ENCODE data around the gene CATSPER1. TPM values are rescaled to one million over a fixed set of nuclear protein-coding genes. Genes with fewer than 3 reads are reported as not detected.
A peak's percentile ranks its signal among the peaks of the same experiment; 100 is the strongest.

CATSPER1 gene
- total and polyA plus RNA-seq, 12 donors, result 0.20 to 2.3 (median 0.41) TPM; not detected in 5

GRCh38 chr11:66051766-66052663 is 25.7 kb upstream of the CATSPER1 start, which contains the start of gene SF3B2:
Gene SF3B2, plus strand, starts transcription at chr11:66052364. Its CDS starts 21 bp downstream, at chr11:66052385.
- peak in 1 of 2 donors; percentile 62 for TF ChIP-seq POLR2A (IDR thresholded peaks at IDR 0.05)
- no peak for TF ChIP-seq CTCF (IDR thresholded peaks at IDR 0.05)
- peaks cover 7% of the 10 kb centered on the region for H3K27me3 ChIP-seq
- H3K9me3 ChIP-seq (replicated peaks in 1 of 3), result no peaks in the 10 kb centered on the region
- intact Hi-C loops (cut with DNase I), result no loop called here
- peaks cover 0 to 28% of the 10 kb centered on the region in 2 donors for H3K36me3 ChIP-seq (replicated peaks in 1 of 2)
- H3K4me1 ChIP-seq (replicated peaks in 1 of 2), result peaks cover 7 to 20% of the 10 kb centered on the region in 2 donors
- peak within 1 kb of the TSS in 4 of 5 donors; percentile 69 to 87 (median 78) for H3K27ac ChIP-seq
- peak; percentile 97 to 99 (median 98) for DNase-seq
- H3K4me3 ChIP-seq, result peak within 1 kb of the TSS; percentile 39 to 89 (median 79)
- 0% methylated on average over 14 to 84 of the region's 84 CpGs for WGBS, 4 donors

GRCh38 chr11:66051371-66051765 is 25.1 kb upstream of the CATSPER1 start:
- Histone ChIP-seq H3K4me3 (peak overlapping the region in 2 of 4 donors; percentile 27 to 87), H3K4me1 (replicated peaks in 1 of 2) (peaks cover 7 to 20% of the 10 kb centered on the region in 2 donors), H3K27me3 (peaks cover 7% of the 10 kb centered on the region), H3K27ac (peak overlapping the region in 4 of 5 donors; percentile 69 to 87 (median 78)), H3K9me3 (replicated peaks in 1 of 3) (no peaks in the 10 kb centered on the region), H3K36me3 (replicated peaks in 1 of 2) (peaks cover 0 to 22% of the 10 kb centered on the region in 2 donors)
- TF ChIP-seq POLR2A (IDR thresholded peaks at IDR 0.05) (no peak), CTCF (IDR thresholded peaks at IDR 0.05) (no peak)
- WGBS, 4 donors, result 22 to 37% (median 35%) methylated on average over 12 of the region's 12 CpGs
- intact Hi-C loops (cut with DNase I), result no loop called here
- DNase-seq, result no peak

GRCh38 chr11:66050581-66051231 is 24.4 kb upstream of the CATSPER1 start:
- Histone ChIP-seq H3K36me3 (replicated peaks in 1 of 2) (peaks cover 0 to 15% of the 10 kb centered on the region in 2 donors), H3K4me1 (replicated peaks in 1 of 2) (peaks cover 7 to 20% of the 10 kb centered on the region in 2 donors), H3K9me3 (replicated peaks in 1 of 3) (no peaks in the 10 kb centered on the region), H3K27me3 (peaks cover 7% of the 10 kb centered on the region), H3K27ac (no peak overlapping the region), H3K4me3 (no peak overlapping the region)
- intact Hi-C loops (cut with DNase I), result no loop called here
- WGBS, 4 donors, result 66 to 74% (median 70%) methylated on average over 5 of the region's 5 CpGs
- DNase-seq, result no peak
- TF ChIP-seq CTCF (IDR thresholded peaks at IDR 0.05) (no peak), POLR2A (IDR thresholded peaks at IDR 0.05) (no peak)

Measured in adrenal gland (tissue), 12 donors.